HCT116 (cell line): Measurements from ENCODE around the gene BBS9. TPM values are rescaled to one million over a fixed set of nuclear protein-coding genes. Genes with fewer than 3 reads are reported as not detected.

Experiments used
- ATAC-seq: fragments of 200-7000 bp; cut with Tn5 transposase; 2 replicates; pipeline ENCODE4 v1.9.1; 2020; ENCODE audit warnings: mild to moderate bottlenecking, moderate library complexity
- BruUV-seq: library from RNA; stranded (reverse); fragments of 400-500 nt; replicated peaks from 2 replicates; lab custom pipeline; 2021; lab: Mats Ljungman, UMichigan
- CTCF ChIA-PET: fragments of 300-600 bp; sonication (Branson Sonifier 250); formaldehyde crosslinking; loops from one replicate; lab custom pipeline; 2021; ENCODE audit warnings: antibody characterized with exemption; lab: Charles Lee
- POLR2A ChIA-PET: fragments of 300-600, 350-600 bp; sonication (Branson Sonifier 250); formaldehyde crosslinking; loops from one replicate; lab custom pipeline; 2021; ENCODE audit warnings: antibody characterized with exemption; lab: Charles Lee
- RAD21 ChIA-PET, 2 experiments: fragments of 300-600 bp; sonication (Branson Sonifier 250); formaldehyde crosslinking; loops; one replicate each; lab custom pipeline; 2023; ENCODE audit warnings: low total read pairs in 2 of 2; ENCODE audit not compliant: uncharacterized antibody in 2 of 2, unreplicated experiment in 2 of 2, low non-redundant PET in 1 of 2; lab: Charles Lee
- DNase-seq: peaks from one replicate; pipeline ENCODE4 v3.0.0-alpha.2; 2010; ENCODE audit warnings: low read depth, low spot score
- H2AFZ ChIP-seq: fragments of 200-600 bp; shearing (Covaris generic), sonication (generic); 2 replicates; pipeline ENCODE4 v1.6.1; 2017; ENCODE audit warnings: low read depth, mixed run types, mixed read lengths, antibody characterized with exemption, low read length; ENCODE audit not compliant: poor library complexity, severe bottlenecking
- H3K27ac ChIP-seq: 2 replicates; pipeline ENCODE4 v1.5.1; 2012; ENCODE audit warnings: low read depth, low read length
- H3K27me3 ChIP-seq: fragments of 200-600 bp; sonication (generic); 2 replicates; pipeline ENCODE4 v1.6.1; 2016; ENCODE audit warnings: mixed run types, low read length, mixed read lengths; ENCODE audit not compliant: insufficient read depth
- H3K36me3 ChIP-seq, 2 experiments: fragments of 200-500 bp in 1 of 2; fragments of 200-600 bp in 1 of 2; sonication (Bioruptor generic) in 1 of 2; sonication (generic) in 1 of 2; 2 replicates each; pipeline versions ENCODE4 v1.5.1 to v1.6.1; 2014 to 2016; ENCODE audit warnings: low read length in 2 of 2, inconsistent platforms in 1 of 2, mixed read lengths in 1 of 2, mixed run types in 1 of 2; ENCODE audit not compliant: insufficient read depth in 2 of 2, control insufficient read depth in 1 of 2
- H3K4me1 ChIP-seq, 2 experiments: fragments of 200-600 bp in 1 of 2; sonication (generic) in 1 of 2; 2 replicates each; pipeline versions ENCODE4 v1.5.1 to v1.6.1; 2012 to 2017; ENCODE audit warnings: low read length in 2 of 2, inconsistent platforms in 1 of 2, mild to moderate bottlenecking in 1 of 2, mixed read lengths in 1 of 2, mixed run types in 1 of 2, moderate library complexity in 1 of 2; ENCODE audit not compliant: insufficient read depth in 2 of 2, control insufficient read depth in 1 of 2
- H3K4me2 ChIP-seq: fragments of 200-600 bp; sonication (generic); 2 replicates; pipeline ENCODE4 v1.6.1; 2017; ENCODE audit warnings: mixed run types, low read length, mixed read lengths
- H3K4me3 ChIP-seq, 2 experiments: fragments of 200-600 bp in 1 of 2; sonication (generic) in 1 of 2; replicated peaks in 1 of 2; 2 replicates each; pipeline ENCODE4 v1.5.1; 2011 to 2016; ENCODE audit warnings: low read length in 2 of 2, control low read depth in 1 of 2, low read depth in 1 of 2, mild to moderate bottlenecking in 1 of 2, mixed read lengths in 1 of 2, mixed run types in 1 of 2
- H3K79me2 ChIP-seq: fragments of 200-600 bp; sonication (generic); 2 replicates; pipeline ENCODE4 v1.6.1; 2017; ENCODE audit warnings: mild to moderate bottlenecking, mixed run types, low read length, moderate library complexity, mixed read lengths; ENCODE audit not compliant: insufficient read depth
- H3K9ac ChIP-seq: fragments of 200-600 bp; sonication (generic); 2 replicates; pipeline ENCODE4 v1.6.1; 2016; ENCODE audit warnings: low read length, mixed read lengths
- H3K9me2 ChIP-seq: fragments of 200-600 bp; sonication (generic), shearing (Covaris generic); 2 replicates; pipeline ENCODE4 v1.6.1; 2017; ENCODE audit warnings: mixed run types, mild to moderate bottlenecking, moderate library complexity; ENCODE audit not compliant: insufficient read depth
- H3K9me3 ChIP-seq, 2 experiments: fragments of 200-500 bp in 1 of 2; fragments of 200-600 bp in 1 of 2; sonication (Bioruptor generic) in 1 of 2; sonication (generic) in 1 of 2; 2 replicates each; pipeline ENCODE4 v1.6.1; 2014 to 2017; ENCODE audit warnings: low read length in 2 of 2, mixed read lengths in 2 of 2, inconsistent platforms in 1 of 2, low read depth in 1 of 2, mild to moderate bottlenecking in 1 of 2, mixed run types in 1 of 2, moderate library complexity in 1 of 2; ENCODE audit not compliant: control insufficient read depth in 1 of 2, insufficient read depth in 1 of 2
- H4K20me1 ChIP-seq: fragments of 200-600 bp; sonication (generic), shearing (Covaris generic); 2 replicates; pipeline ENCODE4 v1.6.1; 2017; ENCODE audit warnings: mixed run types, mild to moderate bottlenecking, moderate library complexity; ENCODE audit not compliant: insufficient read depth
- EGR1 ChIP-seq: IDR thresholded peaks from 2 replicates; pipeline ENCODE4 v1.6.1; 2012; ENCODE audit warnings: low read depth
- JUND ChIP-seq: IDR thresholded peaks from 2 replicates; pipeline ENCODE4 v1.6.1; 2012
- POLR2A ChIP-seq: IDR thresholded peaks from 2 replicates; pipeline ENCODE4 v1.7.0; 2011; ENCODE audit warnings: borderline replicate concordance; ENCODE audit not compliant: insufficient read depth, insufficient read length; ENCODE audit errors: extremely low read depth
- SP1 ChIP-seq: IDR thresholded peaks from 2 replicates; pipeline ENCODE4 v1.6.1; 2012; ENCODE audit warnings: low read depth
- YY1 ChIP-seq: IDR thresholded peaks from 2 replicates; pipeline ENCODE4 v1.6.1; 2011; ENCODE audit warnings: low read length, low read depth, moderate library complexity, mild to moderate bottlenecking; ENCODE audit not compliant: insufficient replicate concordance; ENCODE audit errors: extremely low read depth
- intact Hi-C: fragments of 100-400 bp; cut with micrococcal nuclease; formaldehyde crosslinking; loops from 2 replicates; pipeline ENCODE4 v1.10.0; 2022
- total RNA-seq: library from RNA; stranded (reverse); gene quantifications from one replicate; pipeline ENCODE4 v1.2.1, GENCODE V29; 2021; ENCODE audit not compliant: unreplicated experiment
- TF ChIP-seq, protein P1 (sequence below): IDR thresholded peaks from 2 replicates; pipeline ENCODE4 v1.6.1; 2011; ENCODE audit warnings: mild to moderate bottlenecking, low read length, moderate library complexity; ENCODE audit not compliant: insufficient replicate concordance; ENCODE audit errors: extremely low read depth
- TF ChIP-seq, protein P2 (sequence below): IDR thresholded peaks from 2 replicates; pipeline ENCODE4 v1.6.1; 2012; ENCODE audit warnings: low read depth
- TF ChIP-seq, protein P3 (sequence below): IDR thresholded peaks from 2 replicates; pipeline ENCODE4 v1.6.1; 2012

BBS9 gene
- total RNA-seq, 1 experiment from 2014 or later: 7.1 TPM

DNA sequence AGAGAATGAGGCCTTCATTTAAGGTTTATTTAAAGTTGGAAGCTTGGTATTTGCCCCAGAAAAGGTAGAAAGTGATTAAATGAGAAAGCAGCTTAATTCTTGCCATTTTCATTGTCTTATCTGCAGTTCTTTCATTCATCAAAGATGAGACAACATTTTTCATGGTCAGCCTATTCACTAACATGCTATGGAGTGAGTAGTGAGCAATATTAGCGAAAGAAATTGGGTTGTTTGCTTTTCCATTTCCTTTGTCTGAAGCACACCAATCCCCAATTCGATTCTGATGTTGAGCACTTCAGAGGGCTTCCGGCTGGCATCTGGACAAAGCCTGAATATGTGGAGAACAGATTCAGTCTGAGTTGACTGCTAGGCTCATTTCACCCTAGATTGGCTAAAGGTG, 317.2 kb downstream of the BBS9 start (continued):
- TF ChIP-seq POLR2A (no peak), YY1 (no peak), EGR1 (no peak)
- TF ChIP-seq, protein P1, sequence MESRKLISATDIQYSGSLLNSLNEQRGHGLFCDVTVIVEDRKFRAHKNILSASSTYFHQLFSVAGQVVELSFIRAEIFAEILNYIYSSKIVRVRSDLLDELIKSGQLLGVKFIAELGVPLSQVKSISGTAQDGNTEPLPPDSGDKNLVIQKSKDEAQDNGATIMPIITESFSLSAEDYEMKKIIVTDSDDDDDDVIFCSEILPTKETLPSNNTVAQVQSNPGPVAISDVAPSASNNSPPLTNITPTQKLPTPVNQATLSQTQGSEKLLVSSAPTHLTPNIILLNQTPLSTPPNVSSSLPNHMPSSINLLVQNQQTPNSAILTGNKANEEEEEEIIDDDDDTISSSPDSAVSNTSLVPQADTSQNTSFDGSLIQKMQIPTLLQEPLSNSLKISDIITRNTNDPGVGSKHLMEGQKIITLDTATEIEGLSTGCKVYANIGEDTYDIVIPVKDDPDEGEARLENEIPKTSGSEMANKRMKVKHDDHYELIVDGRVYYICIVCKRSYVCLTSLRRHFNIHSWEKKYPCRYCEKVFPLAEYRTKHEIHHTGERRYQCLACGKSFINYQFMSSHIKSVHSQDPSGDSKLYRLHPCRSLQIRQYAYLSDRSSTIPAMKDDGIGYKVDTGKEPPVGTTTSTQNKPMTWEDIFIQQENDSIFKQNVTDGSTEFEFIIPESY: no peak
- TF ChIP-seq, protein P2, sequence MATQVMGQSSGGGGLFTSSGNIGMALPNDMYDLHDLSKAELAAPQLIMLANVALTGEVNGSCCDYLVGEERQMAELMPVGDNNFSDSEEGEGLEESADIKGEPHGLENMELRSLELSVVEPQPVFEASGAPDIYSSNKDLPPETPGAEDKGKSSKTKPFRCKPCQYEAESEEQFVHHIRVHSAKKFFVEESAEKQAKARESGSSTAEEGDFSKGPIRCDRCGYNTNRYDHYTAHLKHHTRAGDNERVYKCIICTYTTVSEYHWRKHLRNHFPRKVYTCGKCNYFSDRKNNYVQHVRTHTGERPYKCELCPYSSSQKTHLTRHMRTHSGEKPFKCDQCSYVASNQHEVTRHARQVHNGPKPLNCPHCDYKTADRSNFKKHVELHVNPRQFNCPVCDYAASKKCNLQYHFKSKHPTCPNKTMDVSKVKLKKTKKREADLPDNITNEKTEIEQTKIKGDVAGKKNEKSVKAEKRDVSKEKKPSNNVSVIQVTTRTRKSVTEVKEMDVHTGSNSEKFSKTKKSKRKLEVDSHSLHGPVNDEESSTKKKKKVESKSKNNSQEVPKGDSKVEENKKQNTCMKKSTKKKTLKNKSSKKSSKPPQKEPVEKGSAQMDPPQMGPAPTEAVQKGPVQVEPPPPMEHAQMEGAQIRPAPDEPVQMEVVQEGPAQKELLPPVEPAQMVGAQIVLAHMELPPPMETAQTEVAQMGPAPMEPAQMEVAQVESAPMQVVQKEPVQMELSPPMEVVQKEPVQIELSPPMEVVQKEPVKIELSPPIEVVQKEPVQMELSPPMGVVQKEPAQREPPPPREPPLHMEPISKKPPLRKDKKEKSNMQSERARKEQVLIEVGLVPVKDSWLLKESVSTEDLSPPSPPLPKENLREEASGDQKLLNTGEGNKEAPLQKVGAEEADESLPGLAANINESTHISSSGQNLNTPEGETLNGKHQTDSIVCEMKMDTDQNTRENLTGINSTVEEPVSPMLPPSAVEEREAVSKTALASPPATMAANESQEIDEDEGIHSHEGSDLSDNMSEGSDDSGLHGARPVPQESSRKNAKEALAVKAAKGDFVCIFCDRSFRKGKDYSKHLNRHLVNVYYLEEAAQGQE: no peak

DNA sequence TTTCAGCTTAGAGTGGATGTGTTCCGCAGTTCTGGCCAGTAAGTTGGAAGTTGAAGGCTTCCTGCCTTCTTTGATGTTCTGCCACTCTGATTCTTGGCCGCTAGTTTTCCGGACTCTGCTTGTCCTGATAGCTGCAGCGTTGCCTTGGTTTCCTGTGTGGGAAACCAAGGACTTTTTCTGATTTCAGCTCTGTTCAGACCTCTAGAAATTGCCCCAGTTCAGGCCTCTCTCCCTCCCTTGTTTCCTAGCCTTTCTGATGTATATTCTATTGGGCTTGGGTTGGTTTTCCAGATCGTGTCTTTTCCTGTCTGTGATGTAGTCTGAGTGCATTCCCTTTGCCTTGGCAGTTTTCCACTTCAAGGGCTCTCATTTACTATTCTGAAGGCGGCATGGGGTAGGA, 318.7 kb downstream of the BBS9 start:
- RAD21 ChIA-PET: no interaction called here
- Histone ChIP-seq H3K9ac (no peak overlapping the region), H3K79me2 (no peaks in the 10 kb centered on the region), H4K20me1 (no peaks in the 10 kb centered on the region), H3K4me3 (no peak overlapping the region), H3K9me2 (no peaks in the 10 kb centered on the region), H3K4me2 (no peak overlapping the region), H3K27me3 (no peaks in the 10 kb centered on the region)
- BruUV-seq: no TSS peak
- CTCF ChIA-PET: no interaction called here
- POLR2A ChIA-PET: no interaction called here
- no peak for TF ChIP-seq YY1
- TF ChIP-seq SP1: no peak
- TF ChIP-seq, protein P3, sequence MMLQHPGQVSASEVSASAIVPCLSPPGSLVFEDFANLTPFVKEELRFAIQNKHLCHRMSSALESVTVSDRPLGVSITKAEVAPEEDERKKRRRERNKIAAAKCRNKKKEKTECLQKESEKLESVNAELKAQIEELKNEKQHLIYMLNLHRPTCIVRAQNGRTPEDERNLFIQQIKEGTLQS: no peak
- TF ChIP-seq JUND: no peak
- TF ChIP-seq, all 23 proteins: peak for 0
- intact Hi-C loops: no loop called here
- Histone ChIP-seq H3K36me3 (no peaks in the 10 kb centered on the region), H3K4me1 (no peaks in the 10 kb centered on the region), H2AFZ (no peak overlapping the region), H3K27ac (no peak overlapping the region), H3K9me3 (no peaks in the 10 kb centered on the region)
- ATAC-seq (no peak), DNase-seq (no peak)
